ENCODE results near the gene ANO2.

The ANO2 gene

DNA sequence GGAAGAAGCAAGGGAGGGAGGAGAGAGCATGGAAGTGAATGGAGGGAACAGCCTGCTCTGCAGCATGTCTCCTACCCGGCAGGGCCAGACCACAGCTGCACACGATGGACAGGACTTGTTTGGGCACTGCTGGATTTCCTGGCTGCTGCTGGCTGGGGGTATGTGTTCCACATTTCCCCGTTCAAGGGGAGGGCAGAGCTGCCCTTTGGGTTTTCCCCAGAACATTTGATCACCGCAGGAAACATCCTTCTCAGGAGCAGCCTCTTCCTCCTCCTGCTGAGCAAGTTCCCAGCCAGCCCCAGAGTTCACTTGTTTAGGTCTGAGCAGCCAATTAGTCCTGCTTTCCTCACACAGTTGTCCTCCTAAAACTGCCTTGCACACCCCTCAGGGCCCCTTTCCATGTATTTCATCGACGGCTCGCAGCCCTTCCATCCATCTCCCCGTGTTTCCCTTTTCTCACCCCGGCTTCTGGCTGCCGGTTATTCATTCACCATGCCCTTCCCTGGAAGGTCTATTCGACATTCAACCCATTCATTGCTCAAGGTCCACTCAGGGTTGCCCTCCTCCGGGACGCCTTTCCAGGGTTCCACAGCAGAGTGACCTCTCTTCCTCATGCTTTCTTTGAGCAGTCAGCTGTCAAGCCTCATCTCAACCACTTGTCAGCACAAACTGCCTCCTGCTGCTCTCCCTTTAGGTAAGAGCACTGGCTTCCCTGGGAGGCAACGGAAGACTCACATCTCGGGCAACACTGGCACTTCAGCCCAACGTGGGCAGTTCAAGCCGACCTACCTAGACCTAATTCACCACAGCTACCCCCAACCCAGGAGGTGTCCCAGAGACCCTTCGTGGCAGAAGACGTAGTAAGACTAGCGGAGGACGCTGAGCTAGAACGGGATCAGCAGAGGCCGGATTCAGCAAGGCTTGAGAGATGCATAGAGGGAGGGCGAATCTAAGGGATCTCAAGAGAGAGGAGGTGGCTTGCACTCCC is 20.1 kb upstream of the ANO2 start:
- DNase-seq (ENCODE audit: low read depth in 2 of 2): no peak

DNA sequence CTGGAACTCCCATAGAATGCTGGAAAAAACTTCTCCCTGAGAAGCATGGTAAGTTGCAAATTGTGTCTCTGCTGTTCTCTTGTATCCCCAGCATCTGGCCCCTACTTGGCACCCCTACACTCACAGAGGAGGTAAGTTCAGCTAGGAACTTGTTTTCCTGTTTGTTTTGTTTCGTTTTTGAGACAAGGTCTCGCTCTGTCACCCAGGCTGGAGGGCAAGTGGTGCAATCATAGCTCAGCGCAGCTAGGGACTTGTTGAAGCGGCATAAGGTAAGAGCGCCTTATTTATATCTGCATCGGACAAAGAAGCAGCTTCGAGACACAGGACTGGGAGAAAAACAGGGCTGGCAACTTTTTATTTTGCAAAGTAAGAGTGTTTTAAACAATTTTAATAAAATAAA is 18.5 kb upstream of the ANO2 start:
- no peak for DNase-seq (ENCODE audit: low read depth in 2 of 2)

DNA sequence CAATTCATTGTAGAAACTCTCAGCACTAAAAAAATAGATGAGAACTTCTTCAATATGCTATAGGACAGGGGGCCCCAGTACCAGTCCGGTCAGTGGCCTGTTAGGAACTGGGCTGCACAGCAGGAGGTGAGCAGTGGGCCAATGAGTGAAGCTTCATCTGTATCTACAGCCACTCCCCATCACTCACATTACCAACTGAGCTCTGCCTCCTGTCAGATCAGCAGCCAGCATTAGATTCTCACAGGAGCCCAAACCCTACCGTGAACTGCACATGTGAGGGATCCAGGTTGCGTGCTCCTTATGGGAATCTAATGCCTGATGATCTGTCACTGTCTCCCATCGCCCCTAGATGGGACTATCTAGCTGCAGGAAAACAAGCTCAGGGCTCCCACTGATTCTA is 15.7 kb upstream of the ANO2 start:
- DNase-seq (ENCODE audit: low read depth in 2 of 2): no peak

DNA sequence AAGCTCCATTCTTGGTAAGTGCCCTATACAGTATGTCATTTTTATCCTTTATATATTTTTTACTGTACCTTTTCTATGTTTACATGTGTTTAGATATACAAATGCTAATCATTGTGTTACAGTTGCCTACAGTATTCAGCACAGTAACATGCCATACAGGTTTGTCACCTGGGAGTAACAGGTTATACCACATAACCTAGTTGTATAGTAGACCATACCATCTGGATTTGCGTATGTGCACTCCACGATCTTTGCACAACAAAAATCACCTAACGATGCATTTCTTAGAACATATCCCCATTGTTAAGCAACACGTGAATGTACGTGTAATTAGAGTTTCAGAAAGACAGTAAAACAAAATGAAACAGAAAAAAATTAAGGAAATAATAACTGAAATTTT is 11.9 kb upstream of the ANO2 start:
- DNase-seq (ENCODE audit: low read depth in 2 of 2): no peak

DNA sequence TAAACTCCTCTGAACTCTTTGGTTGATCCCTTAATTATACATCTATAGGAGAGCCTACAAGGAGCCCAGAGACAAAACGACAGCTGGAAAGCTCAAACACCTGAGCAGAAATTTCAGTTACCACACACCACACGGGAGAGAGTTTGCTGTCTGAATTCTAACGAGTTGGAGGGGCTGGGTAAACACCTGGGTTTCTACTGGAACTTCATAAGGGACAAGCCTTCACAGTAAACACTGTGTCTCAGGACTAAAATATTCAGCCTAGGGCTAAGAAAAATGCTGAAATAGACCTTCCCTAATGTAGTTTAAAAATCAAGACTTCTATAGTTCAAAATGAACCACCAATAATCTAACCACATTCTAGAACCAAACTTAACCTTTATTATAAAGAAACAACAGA is 9.6 kb upstream of the ANO2 start:
- no peak for DNase-seq (ENCODE audit: low read depth in 2 of 2)

DNA sequence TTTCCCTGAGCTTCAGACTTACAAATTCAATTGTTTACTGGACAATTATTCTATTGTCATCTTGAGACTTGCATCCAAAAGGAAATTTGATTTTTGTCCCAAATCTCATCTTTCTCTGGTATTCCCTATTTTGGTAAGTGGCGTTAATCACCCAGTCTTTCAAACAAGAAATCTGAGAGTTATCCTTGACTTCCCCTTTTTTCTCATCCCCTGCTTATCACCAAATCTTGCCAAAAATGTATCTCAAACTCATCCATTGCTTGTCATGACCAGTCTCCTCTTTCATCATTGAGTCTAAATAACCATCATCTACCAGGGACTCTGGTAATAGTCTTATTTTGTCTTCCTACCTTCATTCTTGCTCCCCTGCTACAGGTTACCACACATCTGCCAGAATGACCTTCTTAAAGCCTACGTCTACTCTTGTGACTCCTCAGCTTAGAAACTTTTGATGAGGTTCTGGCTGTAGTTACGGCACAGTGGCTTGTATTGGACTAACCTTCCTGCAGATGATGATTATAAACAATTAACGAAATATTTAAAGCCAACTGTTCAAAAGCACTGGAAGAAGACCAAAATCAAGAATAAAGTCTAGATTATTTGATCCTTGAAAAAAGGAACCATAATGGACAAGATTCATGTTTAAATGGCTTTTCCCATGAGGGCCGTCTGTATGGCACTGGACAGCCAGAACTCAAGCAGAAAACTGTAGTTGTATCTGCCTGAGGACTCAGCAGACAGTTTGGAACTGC is 9.0 kb upstream of the ANO2 start:
- DNase-seq (ENCODE audit: low read depth in 2 of 2): no peak

DNA sequence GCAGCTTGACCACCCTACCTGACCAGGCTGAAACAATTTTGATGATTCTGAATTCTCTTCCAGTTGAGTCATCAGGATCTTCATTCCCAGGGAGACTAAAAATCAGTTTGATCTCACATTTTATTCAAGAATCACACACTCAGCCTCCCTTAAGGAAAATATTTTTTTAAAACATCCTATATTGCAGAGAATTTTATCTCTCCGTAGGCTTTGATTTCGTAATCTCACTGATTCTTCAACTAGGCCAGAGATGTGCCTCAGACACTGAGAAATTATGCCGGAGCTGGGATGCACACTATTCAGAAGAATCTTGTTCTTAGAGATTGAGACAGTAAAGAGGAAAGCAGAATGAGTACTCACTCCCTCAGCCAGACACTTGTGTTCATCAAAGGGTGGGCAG is 7.0 kb upstream of the ANO2 start:
- DNase-seq (ENCODE audit: low read depth in 2 of 2): no peak

DNA sequence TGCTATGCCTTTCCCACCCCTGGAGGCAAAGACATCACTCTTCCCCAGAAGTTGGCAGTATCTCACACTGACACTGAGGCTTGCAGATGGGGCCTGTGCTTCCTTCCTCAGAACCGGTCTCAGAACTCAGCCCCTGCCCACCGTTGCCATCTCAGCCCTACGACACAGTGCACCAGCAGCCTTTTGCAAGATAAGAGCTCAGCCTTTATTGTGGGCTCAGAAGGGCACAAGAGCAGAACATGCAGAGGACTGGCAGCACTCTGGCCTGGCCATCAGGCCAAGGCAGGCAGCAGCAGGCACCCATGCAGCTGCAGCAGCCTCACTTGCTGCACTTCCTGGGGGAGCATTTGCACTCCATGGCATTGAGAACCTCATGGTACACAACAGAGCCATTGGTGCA is 3.6 kb upstream of the ANO2 start:
- no peak for DNase-seq (ENCODE audit: low read depth in 2 of 2)

DNA sequence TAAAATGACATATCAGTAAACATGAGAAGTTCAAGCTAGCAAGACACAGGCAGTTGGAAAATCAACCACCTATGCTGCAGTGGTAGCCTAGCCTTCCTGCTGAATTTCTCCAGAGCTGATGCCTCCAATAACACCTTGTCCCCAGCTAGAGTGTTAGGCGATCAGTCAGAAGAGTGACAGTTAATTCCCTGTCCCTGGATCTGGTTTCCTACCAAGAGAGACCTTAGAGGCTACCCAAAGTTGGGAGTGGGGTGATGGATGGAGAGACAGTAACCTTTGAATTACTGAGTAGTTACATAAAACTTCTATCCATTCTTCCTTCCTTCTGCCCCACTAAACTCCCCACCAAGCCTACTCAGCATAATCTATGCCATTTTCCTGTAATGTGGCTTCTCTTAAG is 1.9 kb upstream of the ANO2 start:
- no peak for DNase-seq (ENCODE audit: low read depth in 2 of 2)

DNA sequence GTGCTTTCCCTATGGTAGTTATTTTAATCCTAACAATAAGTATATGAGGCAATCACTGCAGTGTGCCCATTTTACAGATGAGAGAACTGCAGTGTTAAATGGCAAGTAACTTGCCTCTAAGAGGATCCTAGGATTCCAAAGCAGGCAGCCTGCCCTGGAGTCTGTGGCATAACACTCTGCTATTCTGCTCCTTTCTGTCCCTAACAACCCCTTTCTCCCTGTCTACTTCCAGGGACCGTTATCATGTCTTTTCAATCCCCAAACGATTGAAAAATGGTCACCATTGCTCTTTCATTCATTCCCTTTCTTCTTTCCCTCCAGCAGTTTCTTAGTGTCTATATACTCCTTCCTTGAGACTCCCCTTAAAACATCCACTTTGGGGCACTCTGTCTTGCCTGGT is 1.3 kb upstream of the ANO2 start:
- no peak for DNase-seq (ENCODE audit: low read depth in 2 of 2)

DNA sequence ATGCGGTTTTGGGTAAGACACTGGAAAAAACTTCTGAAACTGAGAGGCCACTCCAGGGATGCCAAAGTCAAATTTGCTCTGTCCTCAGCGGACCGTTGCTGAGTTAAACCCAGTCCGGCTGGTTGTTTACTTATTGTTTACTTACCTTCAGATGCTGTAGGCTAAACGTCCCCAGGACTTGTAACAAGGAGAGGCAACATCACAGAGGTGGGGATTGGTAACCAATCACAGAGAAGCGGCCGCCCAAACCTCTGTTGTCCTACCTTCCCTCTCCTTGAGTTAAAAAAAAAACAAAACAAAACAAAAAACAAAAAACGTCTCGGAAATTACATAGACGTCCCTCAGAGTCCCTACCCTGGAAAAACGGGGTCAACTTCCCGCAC is 380 bp downstream of the ANO2 start:
- DNase-seq (ENCODE audit: low read depth in 2 of 2): no peak

DNA sequence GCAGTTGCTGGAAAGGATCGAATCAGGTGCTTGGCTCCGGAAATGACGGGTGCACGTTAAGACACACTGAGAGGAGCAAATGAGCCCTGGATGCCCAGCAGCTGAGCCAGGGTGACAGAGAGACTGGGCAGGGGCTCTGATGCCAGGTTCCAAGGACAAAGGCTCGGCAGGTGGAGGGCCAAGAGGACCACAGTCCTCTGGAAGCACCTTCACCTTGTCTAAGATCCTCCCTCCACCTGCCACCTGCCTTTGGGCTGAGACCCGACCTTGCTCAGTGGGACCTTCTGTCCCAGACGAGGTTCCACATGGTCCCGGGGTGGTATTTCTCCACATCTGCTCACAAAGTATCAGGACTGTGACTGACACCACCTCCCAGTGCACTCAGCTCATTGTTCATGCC is 1.0 kb downstream of the ANO2 start:
- DNase-seq (ENCODE audit: low read depth in 2 of 2): no peak

DNA sequence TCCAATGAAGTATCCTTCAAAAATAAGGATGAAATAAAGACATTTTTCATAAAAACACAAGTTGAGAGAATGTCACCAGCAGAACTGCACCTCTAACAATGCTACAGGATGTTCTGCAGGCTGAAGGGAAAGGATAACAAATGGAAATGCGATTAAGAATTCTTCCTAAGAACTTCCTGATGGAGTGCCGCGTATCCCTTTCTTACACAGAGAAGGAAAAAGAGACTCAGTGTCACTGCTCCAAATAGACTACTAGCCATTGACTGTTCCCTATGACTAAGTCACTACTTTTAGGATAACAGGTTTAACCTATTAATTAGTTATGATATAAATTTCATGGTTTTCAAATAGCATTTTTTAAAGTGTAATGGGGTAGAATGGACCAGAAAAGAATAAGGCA is 3.2 kb downstream of the ANO2 start:
- DNase-seq (ENCODE audit: low read depth in 2 of 2): no peak

DNA sequence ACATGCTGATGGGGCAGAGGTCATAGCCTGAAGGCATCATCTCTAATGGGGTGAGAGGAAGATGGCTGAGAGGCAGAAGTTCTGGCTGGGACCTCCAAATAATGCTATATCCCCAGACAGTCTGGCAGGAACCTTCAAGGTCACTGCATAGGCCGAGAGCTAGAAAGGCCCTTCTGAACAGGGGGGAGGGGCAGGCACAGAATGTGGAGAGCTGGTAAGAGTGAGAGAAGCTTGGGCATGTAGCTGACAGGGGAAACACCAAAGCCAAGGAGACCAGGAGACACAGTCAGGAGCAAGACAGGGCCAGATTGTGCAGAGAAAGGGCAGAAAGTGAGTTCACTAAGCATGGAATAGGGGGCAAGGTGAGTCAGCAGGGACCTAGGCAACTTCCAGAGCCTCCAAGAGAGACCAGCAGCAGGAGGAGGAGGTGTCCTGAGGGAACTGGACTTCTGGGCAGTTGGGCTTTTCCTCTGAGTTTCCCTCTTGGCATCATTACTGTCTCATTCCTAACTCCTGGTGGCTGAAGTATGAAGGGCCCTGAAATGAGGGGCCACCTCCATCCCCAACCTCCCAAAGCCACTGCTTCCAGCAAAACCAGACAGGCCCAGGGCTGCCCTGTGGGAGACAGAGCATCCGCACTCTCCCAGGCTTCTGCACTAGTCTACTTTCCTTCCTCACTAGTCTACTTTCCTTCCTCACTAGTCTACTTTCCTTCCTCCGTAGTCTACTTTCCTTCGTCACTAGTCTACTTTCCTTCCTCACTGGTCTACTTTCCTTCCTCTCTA is 17.1 kb downstream of the ANO2 start:
- no peak for DNase-seq (ENCODE audit: low read depth in 2 of 2)

DNA sequence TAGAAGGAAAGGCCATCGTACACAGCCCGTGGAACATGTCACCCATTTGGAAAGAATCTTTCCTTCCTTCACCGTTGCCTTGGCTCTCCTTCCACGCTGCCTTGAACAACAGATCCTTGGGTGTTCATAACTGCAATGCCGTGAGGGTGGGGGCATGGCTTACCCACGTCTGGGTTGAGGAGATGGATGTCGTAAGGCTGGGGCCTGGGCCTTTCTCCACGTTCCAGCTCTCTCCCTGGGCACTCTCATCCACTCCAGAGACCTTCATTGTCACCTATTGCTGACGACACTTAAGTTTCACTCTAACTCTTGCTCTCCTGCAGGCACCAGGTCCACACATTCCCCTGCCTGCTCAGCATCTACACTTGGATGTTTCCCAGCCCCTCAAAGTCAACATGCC is 19.4 kb downstream of the ANO2 start:
- DNase-seq (ENCODE audit: low read depth in 2 of 2): no peak

DNA sequence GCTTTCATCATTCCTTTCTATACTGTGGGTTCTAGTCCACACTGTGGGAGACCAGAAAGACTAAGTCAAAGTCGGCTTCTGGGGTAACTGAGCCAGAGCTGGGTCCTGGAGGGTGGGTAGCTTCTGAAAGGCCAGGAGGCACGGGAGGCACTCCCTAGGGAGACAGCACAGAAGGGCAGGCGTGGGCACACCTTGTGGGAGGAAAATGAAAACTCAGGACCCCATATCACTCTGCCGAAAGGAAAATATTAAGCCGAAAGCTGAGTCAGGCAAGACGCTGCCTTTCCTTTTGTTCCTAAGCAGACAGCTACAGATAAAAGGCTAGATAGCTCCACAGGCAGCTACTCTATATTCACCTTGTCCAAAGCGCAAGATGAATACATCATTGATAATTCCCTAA is 20.7 kb downstream of the ANO2 start:
- DNase-seq (ENCODE audit: low read depth in 2 of 2): no peak

DNA sequence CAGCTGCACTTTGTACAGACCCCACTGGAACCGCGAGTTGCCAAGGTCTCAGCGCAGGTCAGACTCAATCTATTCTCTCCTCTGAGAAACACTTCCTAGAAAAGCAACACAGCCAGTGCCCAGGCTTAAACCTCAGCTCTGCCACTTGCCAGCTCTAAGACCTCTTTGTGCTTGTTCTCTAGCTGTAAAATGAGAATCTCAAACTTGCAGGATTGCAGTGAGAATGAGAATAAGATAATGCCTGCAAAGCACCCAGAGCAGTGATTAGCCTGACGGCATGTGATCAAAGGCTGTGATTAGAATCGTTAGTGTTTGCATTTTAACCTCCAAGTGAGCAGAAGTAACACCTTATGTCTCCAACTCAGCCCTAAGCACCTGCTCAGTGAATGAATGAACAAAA is 21.3 kb downstream of the ANO2 start:
- no peak for DNase-seq (ENCODE audit: low read depth in 2 of 2)

DNA sequence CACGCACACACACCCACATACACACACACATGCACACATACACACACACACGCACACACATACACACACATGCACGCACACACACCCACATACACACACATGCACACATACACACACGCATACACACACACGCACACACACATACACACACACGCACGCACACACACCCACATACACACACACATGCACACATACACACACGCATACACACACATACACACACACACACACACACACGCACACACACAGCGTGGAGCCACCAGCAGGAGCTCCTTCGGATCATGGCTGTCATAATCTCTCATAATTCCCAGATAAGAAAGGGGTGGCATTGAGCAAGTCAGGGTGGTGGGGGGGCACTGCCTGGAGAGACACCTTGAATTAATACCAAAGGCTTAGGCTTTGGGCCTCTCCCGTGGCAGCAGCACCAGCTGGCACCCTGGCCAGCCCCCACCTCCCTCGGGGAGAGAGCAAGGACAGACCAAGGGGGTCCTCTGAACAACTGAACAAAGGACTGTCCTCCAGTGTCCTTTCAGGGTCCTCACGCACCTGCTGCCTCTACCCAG is 21.9 kb downstream of the ANO2 start:
- DNase-seq (ENCODE audit: low read depth in 2 of 2): no peak

DNA sequence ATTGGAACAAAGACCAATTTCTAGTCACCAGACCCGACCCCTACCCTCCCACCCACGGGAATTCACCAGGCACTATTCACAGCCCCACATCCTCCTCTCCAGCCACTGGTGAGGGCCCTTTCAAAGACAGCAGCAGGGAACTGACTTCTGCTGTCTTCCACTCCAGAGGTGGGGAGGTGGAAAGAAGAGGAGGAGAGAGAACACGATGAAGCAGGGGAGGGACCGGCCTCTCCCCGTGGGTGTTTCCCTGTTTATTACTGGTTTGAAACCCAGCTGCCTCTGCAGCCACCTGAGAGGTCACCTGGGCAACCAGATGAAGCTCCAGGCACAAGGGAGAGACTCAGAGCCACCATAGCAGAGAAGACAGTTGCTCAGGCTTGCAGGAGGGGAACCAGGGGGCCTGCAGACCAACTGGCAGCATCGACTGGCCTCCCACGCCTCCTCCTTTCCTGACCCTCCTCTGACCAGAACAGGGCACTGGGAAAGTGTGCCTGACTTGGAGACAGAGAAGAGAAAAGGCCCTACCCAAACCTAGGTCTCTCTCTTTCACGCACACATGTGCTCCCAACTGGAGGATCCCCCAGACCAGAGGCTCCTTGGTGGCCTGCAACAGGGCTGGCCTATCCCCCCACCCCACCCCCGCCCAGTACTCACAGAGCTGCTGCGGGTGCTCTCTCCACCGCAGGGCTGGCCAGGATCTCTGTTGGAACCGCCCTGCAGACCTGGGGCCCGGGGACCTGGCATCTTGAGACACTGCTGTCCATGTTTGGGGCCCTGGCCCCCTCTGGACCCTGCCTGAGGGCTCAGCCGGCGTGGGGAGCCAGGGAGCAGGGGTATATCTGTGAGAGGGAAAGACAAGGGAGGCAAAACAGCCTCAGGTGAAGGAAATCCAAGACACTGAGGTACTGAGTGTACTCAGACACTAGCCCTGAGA is 22.8 kb downstream of the ANO2 start:
- no peak for DNase-seq (ENCODE audit: low read depth in 2 of 2)

DNA sequence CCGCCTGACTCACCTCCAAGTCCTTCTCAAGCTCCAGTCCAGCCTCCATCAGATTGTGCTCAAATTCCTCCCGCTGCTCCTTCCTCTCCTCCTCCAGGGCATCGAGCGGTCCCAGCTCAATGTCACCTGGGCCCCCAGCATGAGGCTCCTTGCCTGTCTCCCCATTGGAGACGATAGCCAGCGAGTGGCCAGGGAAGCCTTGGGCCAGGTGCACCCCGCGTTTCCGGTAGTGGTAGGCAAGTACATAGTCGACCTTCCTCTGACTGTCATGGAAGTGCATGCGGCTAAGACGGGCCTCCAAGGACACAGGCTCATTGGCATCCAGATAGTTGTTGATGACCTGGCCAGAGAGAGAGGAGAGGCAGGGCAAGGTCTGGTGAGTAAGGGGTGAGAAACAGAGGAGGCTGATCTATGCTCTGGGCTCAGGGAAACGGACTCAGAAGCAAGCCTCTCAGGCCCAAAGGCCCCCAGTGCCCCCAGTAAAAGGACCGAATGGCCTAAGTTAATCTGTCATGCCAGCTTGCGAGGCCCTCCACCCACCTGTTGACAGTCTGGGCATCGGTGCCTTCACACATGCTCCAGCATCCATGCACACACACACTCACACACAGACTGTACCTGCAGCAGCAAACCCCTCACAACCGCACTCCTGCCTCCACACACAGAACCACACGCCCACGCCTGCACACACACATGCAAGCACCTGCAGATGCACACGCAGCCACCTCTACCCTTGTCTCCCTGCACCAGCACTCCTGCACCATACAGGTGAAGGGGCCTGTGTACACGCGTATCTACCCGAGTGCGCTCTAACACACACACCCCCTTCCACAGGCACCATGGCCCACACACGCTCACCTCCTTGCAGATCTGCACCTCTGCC is 23.8 kb downstream of the ANO2 start:
- DNase-seq (ENCODE audit: low read depth in 2 of 2): no peak

All from stimulated activated CD8-positive, alpha-beta memory T cell treated with anti-CD3 and anti-CD28 coated beads, Interleukin-15, amount 100 ng/mL, for 4 hours (primary cell).